Stimulated activated CD4-positive, alpha-beta T cell treated with anti-CD3 and anti-CD28 coated beads, Interleukin-1b, Interleukin-23, amount 100 ng/mL, for 4 hours (primary cell): Measurements from ENCODE around the gene PLEKHA6.

Experiments
- DNase-seq, 2 donors: peaks; one replicate each; pipeline ENCODE4 v3.0.0-alpha.2; 2020; ENCODE audit warnings: low read depth in 2 of 2

Gene PLEKHA6

DNA sequence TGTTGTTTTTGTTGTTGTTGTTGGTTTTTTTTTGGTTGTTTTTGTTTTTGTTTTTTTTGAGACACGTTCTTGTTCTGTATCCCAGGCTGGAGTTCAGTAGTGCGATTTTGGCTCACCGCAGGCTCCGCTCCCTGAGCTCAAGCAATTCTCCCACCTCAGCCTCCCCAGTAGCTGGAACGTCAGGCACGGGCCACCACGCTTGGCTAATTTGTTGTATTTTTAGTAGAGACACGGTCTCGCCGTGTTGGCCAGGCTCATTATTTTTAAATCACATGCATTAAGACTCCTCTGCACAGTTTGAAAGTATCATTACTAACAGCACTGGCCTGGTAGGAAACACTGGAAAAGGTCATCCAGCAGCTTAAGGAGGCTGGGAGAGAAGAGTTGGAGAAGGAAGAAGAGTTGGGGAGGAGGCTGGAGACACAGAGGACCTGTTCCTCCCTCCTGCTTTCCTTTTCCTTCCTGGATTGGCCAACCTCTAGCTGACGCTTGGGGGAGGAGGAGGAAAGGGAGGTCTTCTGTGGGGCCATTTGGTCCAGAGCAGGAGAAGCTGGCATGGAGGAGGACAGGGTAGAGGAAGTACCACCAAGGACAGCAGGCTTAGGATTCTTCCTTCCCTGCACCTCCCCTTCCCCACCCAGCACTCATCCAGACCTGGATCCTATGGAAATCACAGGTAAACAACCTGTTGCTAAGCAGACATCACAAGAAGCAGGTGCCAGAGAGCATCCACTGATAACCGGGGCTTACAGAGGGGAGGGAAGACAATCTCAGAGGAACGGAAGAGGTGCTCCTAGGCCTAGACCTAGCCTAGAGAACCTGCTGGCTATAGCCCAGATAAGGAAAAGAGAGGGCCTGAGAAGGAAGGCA, 74.1 kb downstream of the PLEKHA6 start:
- no peak for DNase-seq

DNA sequence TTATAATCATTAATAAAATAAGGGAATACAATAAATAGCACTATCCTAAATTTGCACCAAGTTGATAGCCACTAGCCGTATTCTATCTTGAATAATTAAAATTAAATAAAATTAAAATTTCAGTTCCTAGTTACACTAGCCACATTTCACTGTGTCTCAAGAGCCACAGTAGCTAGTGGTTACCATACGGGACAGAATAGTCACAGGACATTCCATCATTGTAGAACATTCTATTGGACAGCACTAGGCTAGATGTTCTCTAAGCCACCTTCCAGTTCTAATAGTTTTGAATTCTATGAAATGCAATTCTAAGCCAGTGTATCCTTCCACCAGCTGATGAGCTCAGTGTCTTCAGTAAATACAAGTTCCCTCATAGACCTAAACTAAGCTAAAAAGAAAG, 74.8 kb downstream of the PLEKHA6 start:
- no peak for DNase-seq

DNA sequence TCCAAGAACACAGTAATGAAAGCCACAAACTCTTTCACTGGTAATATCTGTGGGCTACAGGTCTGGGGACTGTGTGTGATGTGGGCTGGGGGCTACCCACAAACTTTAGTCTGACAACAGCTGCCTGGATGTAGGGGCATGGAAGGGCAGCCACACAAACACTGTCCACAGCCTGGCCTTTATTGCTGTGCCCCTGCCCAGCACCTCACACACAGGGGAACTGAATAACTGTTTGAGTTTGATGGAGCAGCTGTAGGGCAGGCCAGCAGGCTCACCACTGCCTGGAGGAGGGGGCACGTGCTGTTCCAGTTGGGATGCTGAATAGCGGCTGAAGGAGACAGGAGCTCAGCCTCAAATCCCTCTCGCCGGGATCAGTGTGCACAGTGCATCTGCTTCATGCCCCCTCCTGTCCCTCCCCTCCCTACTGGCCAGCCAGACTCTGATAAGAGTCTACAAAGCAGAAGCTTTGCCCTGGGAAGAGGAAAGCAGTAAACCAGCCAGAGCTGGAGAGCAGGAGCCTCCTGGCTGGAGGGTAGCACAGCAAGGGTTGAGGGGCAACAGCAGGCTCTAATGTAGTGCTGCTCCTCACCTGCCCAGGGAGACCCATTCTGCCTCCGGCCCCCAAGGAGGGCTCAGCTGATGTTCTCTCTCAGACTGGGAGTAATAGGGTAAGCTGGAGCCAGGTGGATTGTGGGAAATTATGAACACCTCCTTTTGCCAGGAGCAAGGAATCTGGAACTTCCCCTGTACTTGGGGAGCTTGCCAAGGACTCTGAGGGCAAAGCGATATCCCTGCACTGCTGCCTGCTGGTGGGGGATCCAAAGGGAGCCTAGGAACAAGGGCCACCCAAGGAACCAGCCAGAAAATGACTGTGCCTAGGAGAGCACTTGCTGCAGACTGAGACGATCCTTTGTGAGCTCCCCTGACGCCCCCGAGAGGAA, 75.7 kb downstream of the PLEKHA6 start:
- DNase-seq, result no peak

DNA sequence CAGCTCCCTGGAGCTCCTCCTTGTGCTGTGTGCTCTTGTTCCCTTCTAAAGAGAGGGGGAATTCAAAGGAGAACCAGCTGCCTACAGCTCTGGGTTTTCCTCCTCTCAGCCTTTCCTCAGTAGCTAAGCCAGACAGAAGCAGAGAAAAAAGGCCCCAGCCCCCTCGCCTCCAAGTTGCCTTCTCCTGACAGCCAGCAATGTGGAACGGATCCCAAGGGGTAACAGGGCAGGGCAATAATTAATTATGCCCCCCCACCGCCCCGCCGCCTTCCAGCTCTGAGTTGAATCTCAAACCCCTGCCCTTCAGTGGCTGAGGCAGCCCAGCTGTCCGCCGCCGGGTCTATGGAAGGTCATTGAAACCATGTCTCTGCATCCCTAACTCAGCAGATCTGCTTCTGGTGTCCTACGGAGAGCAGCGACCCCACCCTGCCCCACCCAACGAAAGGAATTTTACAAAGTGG, 76.9 kb downstream of the PLEKHA6 start:
- DNase-seq, result no peak

DNA sequence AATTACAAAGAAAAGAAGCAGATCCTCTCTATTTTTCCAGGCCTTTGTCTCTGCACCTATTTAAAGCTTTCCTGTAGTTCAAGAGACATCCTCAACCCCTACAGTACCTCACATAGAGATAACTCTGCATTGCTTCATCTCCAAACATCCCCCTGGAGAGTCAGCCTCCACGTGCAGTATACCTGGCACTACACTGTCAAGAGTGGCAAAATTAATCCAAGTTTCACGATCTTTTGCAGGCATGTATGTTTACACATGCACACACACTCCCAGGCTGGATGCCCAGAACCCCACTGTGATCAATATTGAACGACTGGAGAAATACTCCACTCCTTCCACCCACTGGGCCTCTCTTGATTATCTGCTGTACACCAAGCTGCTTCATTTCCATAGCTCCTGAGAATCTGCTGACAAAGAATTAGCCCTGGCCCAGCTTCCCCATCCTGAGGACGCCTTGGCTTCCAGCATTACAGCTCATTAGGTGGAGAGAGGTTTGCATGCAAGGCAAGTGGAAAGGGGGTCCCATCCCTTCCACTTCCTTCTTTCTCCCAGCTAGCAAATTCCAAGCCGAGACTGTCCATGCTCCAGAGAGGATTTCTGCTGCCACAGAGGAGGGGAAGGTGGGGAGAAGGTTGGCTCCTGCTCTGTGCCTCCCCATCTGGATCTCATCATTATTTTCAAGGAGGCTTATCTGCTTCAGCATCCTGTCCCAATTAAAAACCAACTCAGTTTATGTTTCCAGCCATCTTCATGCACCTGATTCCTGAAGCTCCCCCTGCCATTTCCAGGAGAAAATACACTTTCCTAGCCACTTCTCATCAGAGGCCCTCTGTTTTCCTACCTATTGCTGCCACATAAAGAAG, 79.4 kb downstream of the PLEKHA6 start:
- no peak for DNase-seq

DNA sequence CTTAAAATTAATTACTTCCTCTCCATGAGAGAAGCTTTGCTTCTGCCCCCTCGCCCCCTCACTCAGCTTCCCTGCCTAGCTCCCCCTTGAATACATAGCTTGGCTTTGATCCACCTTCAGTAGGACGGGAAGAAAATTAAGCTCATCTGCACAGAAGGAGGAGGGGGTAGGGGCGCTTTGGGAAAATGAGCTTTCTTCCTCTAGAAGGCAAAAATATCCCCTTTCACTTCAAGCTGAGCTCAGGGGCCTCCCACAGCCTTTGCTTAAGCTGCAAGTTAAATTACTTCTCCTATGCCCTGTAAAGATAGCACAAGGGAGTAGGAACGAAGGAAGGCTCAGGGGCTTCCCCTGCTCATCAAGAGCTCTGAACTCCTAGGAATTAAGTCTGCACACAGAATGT, 80.8 kb downstream of the PLEKHA6 start:
- no peak for DNase-seq

DNA sequence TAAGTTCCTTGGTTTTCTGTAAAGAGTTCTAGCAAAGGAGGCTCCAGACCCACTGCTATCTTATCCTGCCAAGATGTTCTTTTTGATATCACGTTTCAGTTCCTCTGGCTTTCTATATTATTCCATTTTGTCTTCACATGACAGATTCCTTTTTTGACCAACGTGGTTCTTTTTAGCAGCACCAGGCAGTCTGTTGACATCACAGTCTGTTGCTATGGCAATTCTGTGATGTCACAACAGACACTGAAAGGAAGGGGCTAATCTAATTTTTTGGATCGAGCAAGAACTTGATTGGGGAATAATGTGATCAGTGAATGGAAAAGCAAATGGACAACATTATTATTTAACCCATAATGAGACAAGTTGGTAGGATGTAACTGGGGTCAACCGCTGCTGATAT, 81.5 kb downstream of the PLEKHA6 start:
- no peak for DNase-seq

DNA sequence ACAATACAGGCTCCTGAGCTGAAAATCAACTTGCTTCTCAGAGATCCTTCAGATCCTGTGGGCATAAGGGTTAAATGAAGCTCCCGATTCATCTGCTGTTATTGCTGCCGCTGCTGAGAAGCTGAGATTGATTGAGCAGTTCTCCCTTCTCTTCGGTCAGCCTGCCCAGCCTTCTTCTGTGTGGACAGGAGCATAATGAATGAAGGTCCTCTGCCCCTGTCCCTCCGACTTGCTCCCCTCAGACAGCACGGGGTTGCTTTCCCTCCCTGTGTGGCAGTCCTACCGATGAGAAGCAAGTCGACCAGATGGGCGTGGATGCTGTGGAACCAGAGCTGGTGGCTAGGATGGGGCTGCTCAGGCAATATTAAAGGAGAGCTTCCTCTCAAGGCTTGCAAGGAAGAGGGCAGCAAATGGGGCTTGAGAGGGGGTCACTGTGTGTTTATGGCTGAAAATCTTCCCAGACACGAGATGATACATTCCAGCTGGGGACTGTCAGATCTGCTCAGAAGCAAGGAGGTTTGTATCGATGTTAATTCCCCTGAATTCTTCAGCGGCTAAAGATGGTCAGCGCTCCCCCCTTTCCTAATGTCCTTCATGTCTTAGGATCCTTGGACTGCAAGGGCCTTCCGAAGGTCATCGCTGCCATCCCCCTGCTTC, 82.0 kb downstream of the PLEKHA6 start:
- DNase-seq, result no peak

DNA sequence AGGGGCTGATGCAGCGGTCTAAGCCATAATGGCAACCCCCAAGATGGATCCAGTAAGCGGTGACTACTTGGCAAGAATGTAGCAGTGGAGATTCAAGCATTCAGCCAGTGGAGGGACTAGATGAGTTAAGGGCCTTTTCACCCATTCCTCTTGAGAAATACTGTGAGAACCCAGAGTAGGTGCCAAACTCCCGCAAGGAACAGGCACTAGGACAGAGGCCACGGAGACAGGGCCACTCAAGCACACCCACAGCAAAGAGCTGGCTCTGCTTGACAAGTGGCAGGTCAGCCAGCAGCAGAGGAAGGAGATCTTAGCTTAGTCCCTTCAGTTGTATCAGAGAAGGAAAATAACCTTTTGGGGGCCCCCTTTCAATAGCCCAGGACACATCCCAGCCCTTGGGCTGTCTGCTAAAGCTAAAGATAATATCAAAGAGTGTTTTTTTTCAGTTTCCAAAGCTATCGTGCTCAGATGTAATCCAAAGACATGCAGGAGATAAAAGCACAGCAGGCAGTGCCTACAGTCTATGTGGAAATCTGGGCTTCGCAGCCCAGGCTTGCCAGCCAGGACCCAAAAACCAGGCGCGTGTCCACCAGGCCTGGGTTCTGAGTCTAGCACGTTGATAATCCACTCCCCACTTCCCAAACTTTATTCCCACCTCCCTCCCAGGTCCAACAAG, 83.9 kb downstream of the PLEKHA6 start:
- no peak for DNase-seq

DNA sequence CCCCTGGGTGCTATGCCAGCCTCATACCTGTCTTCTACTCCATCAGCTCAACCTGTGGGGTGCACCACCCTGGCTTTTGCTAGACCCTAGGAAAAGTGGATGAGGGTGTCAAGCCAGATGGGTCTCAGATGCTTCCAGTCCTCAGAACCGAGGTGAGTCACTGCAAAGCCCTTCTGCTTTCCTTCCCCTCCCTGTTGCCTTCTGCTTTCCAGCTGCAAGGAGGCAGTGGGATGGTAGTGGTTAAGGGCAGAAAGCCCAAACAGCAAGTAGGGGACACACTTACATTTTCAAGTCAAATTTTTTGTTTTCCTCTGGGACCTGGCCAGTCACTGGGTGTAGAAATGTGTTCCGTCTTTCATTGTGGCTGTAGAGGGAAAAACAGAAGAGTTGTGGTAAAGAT, 85.3 kb downstream of the PLEKHA6 start:
- no peak for DNase-seq

DNA sequence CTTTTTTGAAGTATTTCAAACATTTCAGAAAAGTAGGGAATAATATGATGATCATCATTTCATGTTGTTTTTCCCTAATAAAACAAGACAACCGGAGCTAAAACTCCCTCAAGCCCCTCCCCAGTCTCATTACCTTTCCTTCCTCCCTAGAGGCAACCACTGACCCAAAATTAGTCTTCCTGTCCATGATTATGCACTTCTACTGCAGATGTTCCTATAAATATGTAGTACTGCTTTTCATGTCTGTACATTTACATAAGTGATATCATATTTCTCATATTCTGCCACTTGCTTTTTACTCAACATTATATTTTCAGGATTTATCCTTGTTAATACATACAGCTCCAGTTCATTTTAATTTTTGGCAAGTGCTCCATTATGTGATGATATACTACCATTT, 87.2 kb downstream of the PLEKHA6 start:
- no peak for DNase-seq

DNA sequence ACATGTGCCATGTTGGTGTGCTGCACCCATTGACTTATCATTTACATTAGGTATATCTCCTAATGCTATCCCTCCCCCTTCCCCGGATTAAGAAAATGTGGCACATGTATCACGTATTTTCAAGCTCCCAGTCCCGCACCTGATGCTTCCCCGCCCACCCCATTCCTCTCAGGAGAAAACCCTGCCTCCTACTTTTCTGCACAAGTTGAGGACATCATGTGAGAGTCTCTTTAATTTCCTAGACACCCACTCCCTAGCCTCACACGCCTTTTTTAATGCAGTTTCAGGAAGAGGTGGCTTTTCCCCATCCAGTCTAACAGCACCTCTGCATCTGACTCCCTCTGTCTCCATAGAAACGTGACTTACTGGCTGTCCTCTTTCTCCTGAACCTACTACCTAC, 87.8 kb downstream of the PLEKHA6 start:
- DNase-seq, result no peak

DNA sequence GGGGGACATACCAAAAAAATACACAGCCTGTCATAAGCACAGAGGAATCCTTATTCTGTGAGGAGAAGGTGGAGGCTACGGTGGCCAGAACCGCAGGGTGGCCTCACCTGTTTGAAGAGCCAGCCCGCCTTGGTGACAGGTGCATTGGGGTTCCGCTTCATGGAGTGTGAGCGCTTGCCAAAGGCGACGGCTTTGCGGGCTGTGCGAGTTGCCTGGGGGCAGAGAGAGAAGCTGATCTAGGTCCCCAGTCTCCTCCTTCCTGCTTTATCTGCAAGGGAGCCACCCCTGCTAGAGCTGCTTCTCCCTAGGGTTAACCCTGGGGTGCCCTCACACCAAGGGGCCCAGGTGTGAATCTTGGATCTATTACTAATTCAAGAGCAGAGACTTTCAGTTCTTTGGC, 91.6 kb downstream of the PLEKHA6 start:
- DNase-seq, result no peak

DNA sequence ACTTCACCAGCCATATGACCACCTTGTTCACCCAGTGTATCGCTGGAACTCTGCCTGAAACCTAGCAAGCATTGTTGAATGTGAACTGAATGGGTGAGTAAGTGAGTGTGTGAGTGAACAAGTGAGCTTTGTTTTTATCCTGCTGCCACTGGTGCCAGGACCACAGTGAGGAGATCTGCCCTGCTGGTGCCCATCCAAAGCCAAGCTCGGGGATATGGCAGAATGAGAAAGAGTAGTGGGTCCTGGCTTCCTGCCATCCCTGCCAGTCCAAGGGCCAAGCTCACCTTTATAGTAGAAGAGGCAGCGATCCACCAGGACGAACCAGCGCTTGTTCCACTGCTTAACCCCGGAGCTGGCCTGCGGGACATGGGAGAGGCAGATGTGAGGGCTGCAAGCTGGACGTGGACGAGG, 92.5 kb downstream of the PLEKHA6 start:
- no peak for DNase-seq

DNA sequence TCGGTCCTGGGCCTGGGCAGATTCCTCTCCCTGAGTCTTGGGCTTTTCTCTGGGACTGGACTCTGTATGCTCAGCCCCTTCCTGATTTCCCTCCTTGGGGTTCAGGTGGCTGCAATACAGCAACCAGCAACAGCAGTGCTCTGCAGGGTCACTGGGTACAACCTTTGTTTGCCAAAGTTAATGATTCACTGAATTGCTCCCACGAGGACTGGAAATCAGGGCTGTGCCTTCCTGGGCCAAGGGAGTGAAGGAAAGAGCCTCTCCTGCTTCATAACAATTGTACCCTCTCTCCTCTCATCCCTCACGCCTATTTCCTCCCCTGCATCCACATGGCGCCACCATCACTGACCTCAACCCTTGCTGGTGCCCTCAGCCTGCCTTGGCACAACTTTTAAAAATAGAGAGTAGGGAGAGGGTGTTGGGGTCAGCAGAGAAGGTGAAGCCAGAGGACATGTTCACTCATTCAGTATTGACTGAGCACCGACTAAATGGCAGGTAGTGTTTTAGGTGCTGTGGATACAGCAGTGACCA, 93.2 kb downstream of the PLEKHA6 start:
- no peak for DNase-seq

DNA sequence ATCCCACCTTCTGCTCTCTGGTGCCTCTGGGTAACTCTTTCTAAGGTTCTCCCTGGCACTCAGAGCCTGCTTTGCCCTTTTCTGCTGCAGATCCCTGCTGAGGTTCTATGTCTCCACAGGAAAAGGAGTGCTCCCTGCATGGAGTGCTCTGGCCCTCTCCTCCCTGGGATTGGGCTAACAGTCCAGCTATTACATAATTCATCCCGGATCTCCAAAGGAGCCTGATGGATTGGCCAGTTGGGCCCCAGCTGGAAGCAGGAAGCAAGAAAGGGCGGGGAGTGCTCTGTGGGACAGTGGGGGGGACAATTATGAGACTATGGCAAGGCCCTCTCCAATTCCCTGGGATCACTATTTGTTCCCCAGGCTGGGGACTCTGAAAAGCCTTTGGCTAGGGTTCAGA, 94.1 kb downstream of the PLEKHA6 start:
- DNase-seq, result no peak

DNA sequence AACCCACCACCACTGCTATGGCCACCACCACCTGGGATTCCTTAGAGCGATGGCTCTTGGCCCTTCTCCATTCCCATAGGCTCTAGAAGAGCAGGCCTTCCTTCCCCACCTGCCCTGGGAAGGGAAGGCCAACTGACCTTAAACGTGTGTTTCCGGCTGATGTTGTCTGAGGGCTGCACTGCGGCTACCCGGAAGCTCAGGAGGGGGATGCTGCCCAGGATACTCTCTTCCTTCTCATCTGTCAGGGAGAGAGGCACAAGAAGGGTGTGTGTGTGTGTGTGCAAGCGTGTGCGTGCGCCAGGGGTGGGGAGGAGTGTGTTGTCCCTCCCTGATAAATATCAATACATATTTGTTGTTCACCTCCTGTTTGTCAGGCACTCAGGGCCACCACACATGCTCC, 94.9 kb downstream of the PLEKHA6 start:
- no peak for DNase-seq

DNA sequence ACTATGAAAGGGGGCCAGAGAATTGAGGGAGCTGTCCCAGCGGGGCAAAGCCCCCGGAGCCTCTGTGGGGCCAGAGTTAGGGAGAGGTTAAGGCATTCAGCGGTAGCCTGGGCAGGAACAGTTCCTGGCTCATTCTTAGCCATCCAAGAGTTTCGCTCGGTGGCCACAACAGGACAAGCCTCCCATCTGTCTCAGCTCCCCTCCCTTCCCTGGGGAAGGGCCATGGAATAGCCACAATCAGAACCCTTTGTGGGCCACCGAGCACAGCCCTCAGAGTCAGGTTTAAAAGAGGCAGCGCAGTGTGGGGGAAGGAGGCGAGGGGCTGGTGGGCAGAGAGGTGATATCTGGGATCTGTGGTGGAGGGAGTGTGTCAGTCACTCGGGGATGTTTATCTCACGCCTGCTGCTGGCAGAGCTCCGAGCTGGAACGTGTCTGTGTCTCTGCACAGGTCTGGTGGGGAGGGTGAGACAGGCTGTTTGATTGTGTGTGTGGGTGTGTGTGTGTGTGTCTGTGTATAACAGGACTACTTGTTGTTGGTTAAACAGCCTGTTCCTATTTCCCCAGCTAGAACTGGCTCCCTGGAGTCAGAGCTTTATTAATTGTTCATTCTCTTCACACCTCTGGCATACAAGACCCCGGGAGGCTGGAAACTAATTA, 96.3 kb downstream of the PLEKHA6 start:
- DNase-seq, result no peak

DNA sequence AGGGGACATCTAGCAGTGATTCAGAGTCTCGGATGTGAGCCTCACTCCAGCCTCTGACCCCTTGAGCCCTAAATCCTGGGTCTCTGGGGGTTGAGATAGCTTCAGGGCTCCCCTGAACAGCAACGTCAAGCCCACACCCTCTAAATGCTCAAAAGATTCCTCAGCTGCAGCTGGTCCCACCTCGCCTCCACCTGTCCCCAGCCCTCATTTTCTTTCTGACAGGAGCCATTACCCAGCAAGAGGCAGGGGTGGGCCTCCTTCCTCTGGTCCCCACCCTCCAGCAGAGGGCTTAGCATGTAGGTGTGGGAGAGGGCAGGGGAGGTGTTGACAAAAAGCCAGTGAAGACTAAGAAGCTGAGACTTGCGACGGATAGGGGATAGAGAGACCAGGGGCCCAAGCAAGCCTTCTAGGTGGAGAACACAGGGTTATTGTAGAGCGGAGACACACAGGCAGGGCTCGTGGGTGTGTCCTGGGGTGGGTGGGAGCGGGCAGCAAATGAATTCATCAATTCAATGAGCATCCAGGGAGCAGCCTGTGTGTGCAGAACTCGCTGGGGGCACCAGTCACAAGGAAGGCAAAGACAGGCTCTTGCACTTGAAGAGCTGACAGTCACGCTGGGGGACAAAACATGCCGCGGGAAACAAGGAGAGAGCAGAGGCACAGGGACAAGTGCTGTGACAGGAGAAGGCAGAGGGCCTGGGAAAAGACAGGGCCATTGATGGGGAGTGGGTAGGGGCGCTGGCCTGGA, 97.0 kb downstream of the PLEKHA6 start:
- no peak for DNase-seq
